Measurements from ENCODE around the gene SHROOM3.

- no peak for TF ChIP-seq GATA2 (IDR thresholded peaks at IDR 0.05; ENCODE audit: low read depth, low read length)
- TF ChIP-seq GATA3 (IDR thresholded peaks at IDR 0.05; ENCODE audit: low read depth, low read length): no peak
These were observed 365.9 kb downstream of the SHROOM3 start for GRCh38 chr4:76800902-76801301.

All from SH-SY5Y (cell line).